Stomach (tissue), 19 donors: ENCODE measurements around the gene TFAP2D. TPM values are rescaled to one million over a fixed set of nuclear protein-coding genes. Genes with fewer than 3 reads are reported as not detected.

Experiments
- DNase-seq, 2 donors: peaks; one replicate each; pipeline versions ENCODE4 v3.0.0 to v3.0.0-alpha.2; 2013 to 2019
- H3K27ac ChIP-seq, 5 donors: fragments of 200-600 bp in 4 of 5; sonication (generic) in 4 of 5; one replicate each; pipeline ENCODE4 v1.5.1; 2013 to 2019; ENCODE audit warnings: mild to moderate bottlenecking in 1 of 5, moderate library complexity in 1 of 5
- H3K27me3 ChIP-seq, 3 donors: fragments of 200-600 bp; sonication (generic); one replicate each; pipeline ENCODE4 v1.5.1; 2017 to 2019; ENCODE audit warnings: mixed run types in 1 of 3
- H3K36me3 ChIP-seq, 4 donors: fragments of 200-600 bp; sonication (generic); 1 replicate in 3 of 4; 2 replicates in 1 of 4; pipeline ENCODE4 v1.5.1; 2016 to 2019
- H3K4me1 ChIP-seq, 4 donors: fragments of 200-600 bp; sonication (generic); one replicate each; pipeline ENCODE4 v1.5.1; 2016 to 2019
- H3K4me3 ChIP-seq, 4 donors: fragments of 200-600 bp; sonication (generic) in 3 of 4; one replicate each; pipeline ENCODE4 v1.5.1; 2016 to 2019; ENCODE audit warnings: mild to moderate bottlenecking in 1 of 4
- H3K9me3 ChIP-seq, 4 donors: fragments of 200-600 bp; sonication (generic); one replicate each; pipeline ENCODE4 v1.5.1; 2016 to 2019
- EP300 ChIP-seq: sonication (generic); formaldehyde crosslinking; IDR thresholded peaks from one replicate; pipeline ENCODE4 v1.6.1; 2017; ENCODE audit warnings: antibody characterized with exemption
- POLR2A ChIP-seq, 4 donors: fragments of 450-650 bp; IDR thresholded peaks; one replicate each; pipeline ENCODE4 v1.6.1; 2016; ENCODE audit warnings: antibody characterized with exemption in 4 of 4, control low read depth in 2 of 4, mild to moderate bottlenecking in 1 of 4, moderate library complexity in 1 of 4
- POLR2AphosphoS5 ChIP-seq, 3 donors: sonication (generic); formaldehyde crosslinking; IDR thresholded peaks; one replicate each; pipeline ENCODE4 v1.6.1; 2016; ENCODE audit warnings: antibody characterized with exemption in 3 of 3
- WGBS, 5 donors: extraction: QIAGEN DNeasy Blood & Tissue Kit in 3 of 5; methylation state at CpG; one replicate each; pipeline versions ENCODE4 v1.1.5 to v1.1.7; 2013 to 2018; 5-methylcytosine and 5-hydroxymethylcytosine counted together
- intact Hi-C: fragments of 100-400 bp; cut with DNase I; formaldehyde crosslinking; loops from one replicate; pipeline ENCODE4 v1.15.1; 2023; ENCODE audit warnings: low total_unique reads
- long read RNA-seq, 10 donors: transcript quantifications; one replicate each; lab custom pipeline, GENCODE V29; 2026
- polyA plus RNA-seq, 3 donors: library from polyadenylated mRNA; stranded (reverse); fragments of 200-250 nt; gene quantifications; one replicate each; pipeline ENCODE4 v1.2.3, GENCODE V29; 2013
- total RNA-seq, 5 donors: library from RNA; depleted of rRNA; stranded (reverse); fragments of >200 nt; gene quantifications; one replicate each; pipeline versions ENCODE4 v1.1.0 to v1.2.3, GENCODE V29; 2014 to 2016
- TF ChIP-seq, protein P1 (sequence below), 7 experiments: fragments of 450-650 bp in 4 of 7; fragments of 200-600 bp in 3 of 7; sonication (generic) in 3 of 7; IDR thresholded peaks; one replicate each; pipeline ENCODE4 v1.5.1; 2016 to 2019; ENCODE audit warnings: antibody characterized with exemption in 7 of 7, control low read depth in 2 of 7, mild to moderate bottlenecking in 1 of 7
- donor health status: healthy with polysubstance abuse.
- donor health status: Bipolar disorder and iron deficiency.
- donor health status: healthy.

The TFAP2D gene
- total RNA-seq: not detected
- not detected for polyA plus RNA-seq
- long read RNA-seq, donor 1: 0 reads
- long read RNA-seq, donor 2: 0 reads
- long read RNA-seq, donor 3: 0 reads
- long read RNA-seq, donor 4: 0 reads
- long read RNA-seq, donor 5: 0 reads
- long read RNA-seq, donor 6: 0 reads
- long read RNA-seq, donor 7: 0 reads
- long read RNA-seq, donor 8: 0 reads
- long read RNA-seq, donor 9: 0 reads
- long read RNA-seq, donor 10: 0 reads

DNA sequence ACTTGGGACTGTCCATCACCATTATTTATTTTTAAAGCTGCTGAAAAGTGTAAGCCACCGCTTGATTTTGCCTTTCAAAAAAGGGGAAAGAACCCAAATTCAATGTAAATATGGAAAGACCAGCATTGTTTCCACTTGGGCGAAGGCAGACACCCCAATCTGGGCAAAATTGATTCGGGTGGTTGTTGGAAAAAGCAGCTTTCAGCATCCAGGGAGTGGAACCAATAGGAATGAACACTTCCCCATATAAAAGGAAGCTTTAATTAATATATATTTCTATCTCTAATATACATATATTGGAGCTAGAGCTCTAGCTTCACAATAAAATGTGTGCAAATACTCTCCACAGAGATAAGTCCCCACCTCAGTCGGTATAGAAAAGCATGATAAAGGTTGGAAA, at the start of gene TFAP2D:
Gene TFAP2D (plus strand): TSS at position 301 of the 400 bp plus-strand sequence. CDS start 530 bp downstream, outside the sequence.
- Histone ChIP-seq H3K36me3 (no peaks in the 10 kb centered on the region), H3K27ac (no peak within 1 kb of the TSS), H3K9me3 (no peaks in the 10 kb centered on the region), H3K27me3 (peaks cover 6 to 100% (median 36%) of the 10 kb centered on the region in 3 donors), H3K4me3 (no peak within 1 kb of the TSS), H3K4me1 (peaks cover 0 to 15% (median 0%) of the 10 kb centered on the region in 4 donors)
- whole genome bisulfite sequencing, 5 donors: 1 to 7% (median 5%) methylated on average over 4 of the region's 4 CpGs
- TF ChIP-seq EP300 (no peak), POLR2A (IDR thresholded peaks at IDR 0.05) (no peak), POLR2AphosphoS5 (IDR thresholded peaks at IDR 0.05) (no peak)
- TF ChIP-seq, protein P1, sequence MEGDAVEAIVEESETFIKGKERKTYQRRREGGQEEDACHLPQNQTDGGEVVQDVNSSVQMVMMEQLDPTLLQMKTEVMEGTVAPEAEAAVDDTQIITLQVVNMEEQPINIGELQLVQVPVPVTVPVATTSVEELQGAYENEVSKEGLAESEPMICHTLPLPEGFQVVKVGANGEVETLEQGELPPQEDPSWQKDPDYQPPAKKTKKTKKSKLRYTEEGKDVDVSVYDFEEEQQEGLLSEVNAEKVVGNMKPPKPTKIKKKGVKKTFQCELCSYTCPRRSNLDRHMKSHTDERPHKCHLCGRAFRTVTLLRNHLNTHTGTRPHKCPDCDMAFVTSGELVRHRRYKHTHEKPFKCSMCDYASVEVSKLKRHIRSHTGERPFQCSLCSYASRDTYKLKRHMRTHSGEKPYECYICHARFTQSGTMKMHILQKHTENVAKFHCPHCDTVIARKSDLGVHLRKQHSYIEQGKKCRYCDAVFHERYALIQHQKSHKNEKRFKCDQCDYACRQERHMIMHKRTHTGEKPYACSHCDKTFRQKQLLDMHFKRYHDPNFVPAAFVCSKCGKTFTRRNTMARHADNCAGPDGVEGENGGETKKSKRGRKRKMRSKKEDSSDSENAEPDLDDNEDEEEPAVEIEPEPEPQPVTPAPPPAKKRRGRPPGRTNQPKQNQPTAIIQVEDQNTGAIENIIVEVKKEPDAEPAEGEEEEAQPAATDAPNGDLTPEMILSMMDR (IDR thresholded peaks at IDR 0.05): no peak
- intact Hi-C loops: no loop called here
- no peak for DNase-seq

DNA sequence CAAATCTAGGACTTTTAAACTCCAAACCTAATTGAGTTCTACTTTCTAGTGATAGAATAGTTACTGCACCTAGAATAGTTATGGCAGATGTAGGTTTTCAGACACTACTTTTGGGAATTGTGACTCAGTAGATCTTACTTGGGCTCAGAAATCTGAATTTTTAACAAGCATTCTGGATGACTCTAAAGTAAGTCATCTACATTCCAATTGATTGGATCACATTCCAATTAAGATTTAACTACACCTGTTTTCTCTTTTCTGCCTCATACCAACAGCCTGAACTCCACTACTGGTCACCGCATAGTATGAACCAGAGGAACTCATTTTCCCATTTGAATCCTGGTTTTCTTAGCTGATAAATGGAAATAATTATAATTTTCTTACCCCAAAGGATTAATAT, 49.5 kb upstream of the TFAP2D start:
- H3K4me3 ChIP-seq: no peak overlapping the region
- peaks cover 0 to 4% (median 0%) of the 10 kb centered on the region in 3 donors for H3K27me3 ChIP-seq
- intact Hi-C loops: no loop called here
- no peak for DNase-seq
- H3K9me3 ChIP-seq: no peaks in the 10 kb centered on the region
- H3K27ac ChIP-seq: no peak overlapping the region
- 79 to 97% (median 88%) methylated on average over 1 of the region's 1 CpG for WGBS, 5 donors
- no peaks in the 10 kb centered on the region for H3K36me3 ChIP-seq
- no peak for TF ChIP-seq EP300
- no peak for TF ChIP-seq POLR2AphosphoS5 (IDR thresholded peaks at IDR 0.05)
- TF ChIP-seq, protein P1 (IDR thresholded peaks at IDR 0.05): no peak
- no peak for TF ChIP-seq POLR2A (IDR thresholded peaks at IDR 0.05)
- H3K4me1 ChIP-seq: no peaks in the 10 kb centered on the region

DNA sequence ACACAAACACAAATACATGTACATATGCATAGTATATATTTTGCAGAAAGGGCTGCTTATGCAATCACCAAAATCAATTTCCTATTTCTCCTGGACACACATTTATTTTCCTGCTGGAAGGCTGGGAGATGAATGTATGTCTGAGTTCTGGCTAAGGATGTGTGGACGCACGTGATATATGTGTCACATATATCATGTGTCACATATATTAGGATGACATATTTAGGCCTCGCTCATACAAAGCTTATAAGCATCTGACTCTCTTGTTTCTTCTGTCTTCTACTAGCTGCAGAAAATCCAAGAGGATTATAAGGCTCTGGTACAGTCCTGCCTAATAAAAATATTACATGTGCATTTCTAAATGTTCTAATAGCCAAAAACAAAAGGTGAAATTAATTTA, 47.2 kb upstream of the TFAP2D start:
- no peak overlapping the region for H3K4me3 ChIP-seq
- TF ChIP-seq EP300 (no peak), POLR2AphosphoS5 (IDR thresholded peaks at IDR 0.05) (no peak), POLR2A (IDR thresholded peaks at IDR 0.05) (no peak)
- TF ChIP-seq, protein P1 (IDR thresholded peaks at IDR 0.05): no peak
- intact Hi-C loops: no loop called here
- peaks cover 0 to 4% (median 0%) of the 10 kb centered on the region in 3 donors for H3K27me3 ChIP-seq
- no peak for DNase-seq
- H3K36me3 ChIP-seq: no peaks in the 10 kb centered on the region
- no peak overlapping the region for H3K27ac ChIP-seq
- 79 to 92% (median 91%) methylated on average over 3 of the region's 3 CpGs for WGBS, 5 donors
- H3K9me3 ChIP-seq: no peaks in the 10 kb centered on the region
- H3K4me1 ChIP-seq: no peaks in the 10 kb centered on the region

DNA sequence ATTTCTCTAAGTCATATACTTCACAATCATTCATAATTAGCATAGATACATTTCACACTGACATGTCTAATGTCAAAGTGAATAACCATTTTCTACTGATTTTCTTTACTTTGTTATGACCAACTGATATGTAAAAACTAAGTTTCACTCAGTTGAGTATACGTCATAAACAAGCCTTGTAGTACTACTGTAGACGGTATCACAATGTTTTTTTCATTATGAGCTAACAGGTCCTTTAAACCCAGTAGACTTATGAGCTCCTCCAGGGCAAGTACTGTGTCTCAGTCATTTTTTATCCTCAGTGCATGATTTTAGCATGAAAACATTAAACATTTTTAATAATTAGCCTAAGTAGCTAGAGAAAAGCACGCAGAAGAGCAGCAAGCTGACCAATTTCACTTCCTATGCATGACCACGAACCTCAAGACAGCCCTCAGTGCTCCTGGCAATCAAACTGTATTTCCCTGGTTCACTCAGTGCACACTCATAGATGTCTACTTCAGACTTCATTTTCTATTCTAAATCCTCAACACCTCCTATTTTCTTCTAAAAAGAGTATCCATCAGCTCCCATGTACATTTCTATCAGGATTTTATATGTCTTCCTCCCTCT, 32.0 kb upstream of the TFAP2D start:
- no peak overlapping the region for H3K4me3 ChIP-seq
- H3K27me3 ChIP-seq: no peaks in the 10 kb centered on the region
- TF ChIP-seq EP300 (no peak), POLR2A (IDR thresholded peaks at IDR 0.05) (no peak), POLR2AphosphoS5 (IDR thresholded peaks at IDR 0.05) (no peak)
- TF ChIP-seq, protein P1 (IDR thresholded peaks at IDR 0.05): no peak
- no peaks in the 10 kb centered on the region for H3K9me3 ChIP-seq
- no peaks in the 10 kb centered on the region for H3K36me3 ChIP-seq
- 60 to 71% (median 67%) methylated on average over 4 of the region's 4 CpGs for WGBS, 5 donors
- no peak for DNase-seq
- intact Hi-C loops: no loop called here
- no peaks in the 10 kb centered on the region for H3K4me1 ChIP-seq
- H3K27ac ChIP-seq: no peak overlapping the region
